Peyer's patch (tissue), 4 donors: Measurements from ENCODE around the gene INSYN1.

Experiments
- CTCF ChIP-seq, 6 experiments: fragments of 450-650 bp in 4 of 6; fragments of 200-600 bp in 2 of 6; sonication (generic) in 1 of 6; IDR thresholded peaks; one replicate each; pipeline ENCODE4 v1.5.1; 2017 to 2019; ENCODE audit warnings: antibody characterized with exemption in 6 of 6, mild to moderate bottlenecking in 3 of 6, moderate library complexity in 1 of 6
- POLR2A ChIP-seq, 2 donors: fragments of 450-650 bp; IDR thresholded peaks; one replicate each; pipeline ENCODE4 v1.5.1; 2017; ENCODE audit warnings: antibody characterized with exemption in 2 of 2, mild to moderate bottlenecking in 2 of 2, moderate library complexity in 2 of 2

GRCh38 chr15:73800662-73801345 is 47.7 kb upstream of the INSYN1 start:
- TF ChIP-seq CTCF (IDR thresholded peaks at IDR 0.05) (no peak), POLR2A (IDR thresholded peaks at IDR 0.05) (no peak)
